ENCODE data around the gene SEC24D.
A peak's percentile ranks its signal among the peaks of the same experiment; 100 is the strongest.
"Not testable (repeated sequence)": the region's sequence is repeated elsewhere in the genome, so short reads cannot be mapped to it uniquely, and the experiment has no call there.

The SEC24D gene, protein sequence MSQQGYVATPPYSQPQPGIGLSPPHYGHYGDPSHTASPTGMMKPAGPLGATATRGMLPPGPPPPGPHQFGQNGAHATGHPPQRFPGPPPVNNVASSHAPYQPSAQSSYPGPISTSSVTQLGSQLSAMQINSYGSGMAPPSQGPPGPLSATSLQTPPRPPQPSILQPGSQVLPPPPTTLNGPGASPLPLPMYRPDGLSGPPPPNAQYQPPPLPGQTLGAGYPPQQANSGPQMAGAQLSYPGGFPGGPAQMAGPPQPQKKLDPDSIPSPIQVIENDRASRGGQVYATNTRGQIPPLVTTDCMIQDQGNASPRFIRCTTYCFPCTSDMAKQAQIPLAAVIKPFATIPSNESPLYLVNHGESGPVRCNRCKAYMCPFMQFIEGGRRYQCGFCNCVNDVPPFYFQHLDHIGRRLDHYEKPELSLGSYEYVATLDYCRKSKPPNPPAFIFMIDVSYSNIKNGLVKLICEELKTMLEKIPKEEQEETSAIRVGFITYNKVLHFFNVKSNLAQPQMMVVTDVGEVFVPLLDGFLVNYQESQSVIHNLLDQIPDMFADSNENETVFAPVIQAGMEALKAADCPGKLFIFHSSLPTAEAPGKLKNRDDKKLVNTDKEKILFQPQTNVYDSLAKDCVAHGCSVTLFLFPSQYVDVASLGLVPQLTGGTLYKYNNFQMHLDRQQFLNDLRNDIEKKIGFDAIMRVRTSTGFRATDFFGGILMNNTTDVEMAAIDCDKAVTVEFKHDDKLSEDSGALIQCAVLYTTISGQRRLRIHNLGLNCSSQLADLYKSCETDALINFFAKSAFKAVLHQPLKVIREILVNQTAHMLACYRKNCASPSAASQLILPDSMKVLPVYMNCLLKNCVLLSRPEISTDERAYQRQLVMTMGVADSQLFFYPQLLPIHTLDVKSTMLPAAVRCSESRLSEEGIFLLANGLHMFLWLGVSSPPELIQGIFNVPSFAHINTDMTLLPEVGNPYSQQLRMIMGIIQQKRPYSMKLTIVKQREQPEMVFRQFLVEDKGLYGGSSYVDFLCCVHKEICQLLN

DNA sequence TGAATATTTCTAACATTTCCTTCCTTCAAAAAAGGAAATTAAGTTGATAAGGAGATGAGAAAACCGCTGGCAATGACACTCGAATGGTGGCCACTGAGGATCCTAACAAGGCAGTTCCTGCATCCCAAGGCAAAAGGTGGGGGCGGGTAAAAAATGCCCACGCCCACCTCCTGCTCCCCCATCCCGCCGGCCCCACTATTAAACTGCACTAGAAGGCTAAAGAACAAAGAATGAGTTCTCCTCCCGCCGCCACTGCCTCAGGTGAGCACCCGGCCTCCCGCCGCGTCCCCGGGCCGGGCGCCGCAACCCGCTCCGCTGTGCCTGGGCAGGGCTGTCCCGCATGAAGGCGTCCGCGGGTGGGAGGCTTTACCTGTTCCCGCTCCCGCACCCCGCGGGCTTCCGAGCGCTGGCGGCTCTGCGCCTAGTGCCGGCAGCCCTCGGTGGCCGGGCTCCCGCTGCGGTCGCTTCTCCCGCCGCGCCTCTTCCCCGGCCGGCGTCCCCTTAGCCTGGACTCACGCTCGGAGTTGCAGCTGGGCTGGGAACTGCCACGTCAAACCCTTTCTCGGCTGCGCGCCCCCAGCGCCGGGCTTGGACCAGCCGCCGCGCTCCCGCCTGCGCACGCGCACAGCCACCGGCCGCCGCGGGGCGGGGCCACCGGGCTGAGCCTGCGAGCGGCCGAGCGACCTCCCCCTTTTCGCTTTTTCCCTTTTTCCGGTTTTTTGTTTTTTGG is at the start of gene SEC24D:
Gene SEC24D, minus strand, starts transcription at position 556 of the 730 bp plus-strand sequence. CDS start 2,430 bp downstream, outside the sequence.
- peak; percentile 66 to 80 (median 69) for DNase-seq (ENCODE audit: low read depth in 3 of 3)

DNA sequence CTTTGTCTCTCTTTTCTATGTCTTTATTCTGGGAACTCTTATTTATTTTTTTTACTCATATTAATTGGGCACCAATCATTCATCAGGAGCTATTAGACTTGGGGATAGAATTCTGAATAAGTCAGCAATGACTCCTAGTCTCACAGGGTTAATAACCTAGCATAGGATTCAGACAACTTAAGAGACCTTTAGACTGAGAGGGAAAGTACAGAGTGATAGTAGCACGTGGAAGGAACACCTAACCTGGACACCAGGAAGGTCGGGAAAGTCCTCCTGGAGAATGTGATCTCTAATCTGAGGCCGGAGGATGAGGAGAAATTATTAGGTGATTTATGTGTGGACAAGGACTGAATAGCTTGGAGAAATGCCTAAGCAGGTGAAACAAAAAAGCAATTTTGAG is 48.8 kb upstream of the SEC24D start:
- no peak for DNase-seq (ENCODE audit: low read depth in 3 of 3)

GRCh38 chr4:118883861-118884260 is 47.9 kb upstream of the SEC24D start:
- DNase-seq (ENCODE audit: low read depth in 3 of 3): no peak

DNA sequence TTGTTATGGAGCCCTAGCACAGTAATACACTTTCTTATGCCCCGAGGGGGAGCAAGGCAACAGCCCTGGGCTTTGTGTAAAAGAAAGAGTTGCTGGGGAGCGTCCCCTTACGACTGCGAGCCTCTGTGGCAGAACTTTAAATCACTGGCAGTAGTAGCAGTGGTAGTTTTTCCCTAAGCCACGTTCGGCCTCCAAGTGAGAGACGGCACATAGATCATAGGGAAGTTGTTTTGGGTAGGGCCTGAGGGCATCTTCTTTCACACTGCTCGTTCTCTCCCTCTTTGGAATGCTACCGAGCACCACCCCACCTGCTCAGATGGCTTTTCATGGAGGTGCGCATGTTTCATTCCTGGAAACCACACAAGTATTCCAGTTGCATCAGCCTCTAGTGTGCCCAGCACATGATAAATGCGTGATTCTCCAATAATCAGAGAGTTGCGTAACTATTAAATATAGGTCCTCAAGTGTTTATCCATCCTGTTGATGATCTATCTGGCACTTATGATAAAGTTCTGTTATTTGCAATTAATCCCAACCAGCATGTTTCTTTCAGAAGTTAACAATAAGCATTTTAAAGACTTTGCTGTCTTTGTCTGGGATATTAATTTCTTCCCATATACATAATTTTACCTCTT is 45.7 kb upstream of the SEC24D start:
- DNase-seq (ENCODE audit: low read depth in 3 of 3): no peak

- no peak for DNase-seq (ENCODE audit: low read depth in 3 of 3)
Measured at GRCh38 chr4:118879409-118879808, 43.5 kb upstream of the SEC24D start.

GRCh38 chr4:118878507-118878906 is 42.6 kb upstream of the SEC24D start:
- not testable (repeated sequence) for DNase-seq (ENCODE audit: low read depth in 3 of 3)

DNA sequence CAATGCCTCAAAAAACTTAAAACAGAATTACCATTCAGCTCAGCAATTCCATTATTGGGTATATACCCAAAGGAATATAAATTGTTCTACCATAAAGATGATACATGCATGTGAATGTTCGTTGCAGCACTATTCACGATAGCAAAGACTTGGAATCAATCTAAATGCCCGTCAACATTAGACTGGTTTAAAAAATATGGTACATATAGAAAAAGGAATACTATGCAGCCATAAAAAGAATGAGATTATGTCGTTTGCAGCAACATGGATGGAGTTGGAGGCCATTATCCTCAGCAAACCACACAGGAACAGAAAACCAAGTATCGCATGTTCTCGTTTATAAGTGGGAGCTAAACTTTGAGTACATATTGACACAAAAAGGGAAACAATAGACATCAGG is 41.9 kb upstream of the SEC24D start:
- DNase-seq (ENCODE audit: low read depth in 3 of 3): no peak

GRCh38 chr4:118872181-118872580 is 36.3 kb upstream of the SEC24D start:
- no peak for DNase-seq (ENCODE audit: low read depth in 3 of 3)

DNA sequence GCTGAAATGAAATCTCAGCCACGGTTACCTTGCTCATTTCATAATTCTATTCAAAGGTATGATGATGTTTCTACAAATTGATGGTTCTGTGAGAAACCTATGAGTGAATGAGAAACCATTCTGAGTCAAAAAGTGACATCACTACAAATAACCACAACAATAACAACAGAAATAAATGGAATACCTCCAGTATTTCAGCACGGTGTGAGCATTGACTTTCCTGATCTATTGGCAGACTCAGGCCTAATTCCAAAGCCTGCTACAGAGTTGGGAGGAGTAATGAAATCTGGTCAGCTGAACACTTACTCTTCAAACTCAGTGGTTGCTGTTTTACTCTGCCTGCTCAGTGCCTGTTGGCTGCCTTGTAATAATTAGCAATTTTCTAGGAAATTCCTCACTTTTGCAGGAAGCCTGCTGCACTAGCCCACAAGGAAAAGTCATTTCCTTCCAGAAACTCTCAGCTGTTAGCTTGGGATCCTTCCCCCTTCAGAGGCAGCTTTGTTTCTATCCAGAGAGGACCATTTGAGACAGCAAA is 33.9 kb upstream of the SEC24D start:
- no peak for DNase-seq (ENCODE audit: low read depth in 3 of 3)

DNA sequence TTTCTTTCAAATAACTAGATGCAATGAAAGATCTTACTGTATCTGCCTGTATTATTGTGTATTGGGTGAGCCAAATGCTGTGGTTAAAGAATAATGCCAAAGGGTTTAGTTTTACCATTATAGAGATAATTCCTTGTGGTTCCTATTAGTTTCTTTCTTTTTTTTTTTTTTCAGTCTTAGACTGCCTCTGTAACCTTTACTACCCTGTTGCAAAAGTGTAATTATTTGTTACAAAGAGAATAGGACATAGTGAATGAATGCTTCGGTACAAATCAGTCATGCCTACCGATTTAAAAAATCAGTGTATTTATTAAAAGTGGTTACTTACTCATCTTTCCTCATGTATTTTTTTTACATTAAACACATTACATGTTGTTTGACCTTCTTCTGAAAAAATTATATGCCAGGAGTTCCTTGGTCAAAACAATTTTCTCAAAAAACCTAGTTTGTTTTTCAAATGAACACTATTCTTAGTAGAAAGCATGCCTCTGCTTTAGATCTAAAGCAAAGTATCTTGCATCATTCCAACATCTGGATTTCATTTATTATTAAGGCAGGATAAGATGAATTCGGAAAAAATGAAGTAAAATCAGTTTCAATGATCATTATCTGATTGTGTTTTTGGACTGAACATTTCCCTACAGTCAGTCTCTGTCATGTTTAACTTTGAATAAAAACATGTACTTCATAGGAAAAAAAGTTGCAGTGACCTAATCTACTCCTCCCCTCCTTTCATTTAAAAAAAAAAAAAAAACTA is 31.6 kb upstream of the SEC24D start:
- DNase-seq (ENCODE audit: low read depth in 3 of 3): no peak

DNA sequence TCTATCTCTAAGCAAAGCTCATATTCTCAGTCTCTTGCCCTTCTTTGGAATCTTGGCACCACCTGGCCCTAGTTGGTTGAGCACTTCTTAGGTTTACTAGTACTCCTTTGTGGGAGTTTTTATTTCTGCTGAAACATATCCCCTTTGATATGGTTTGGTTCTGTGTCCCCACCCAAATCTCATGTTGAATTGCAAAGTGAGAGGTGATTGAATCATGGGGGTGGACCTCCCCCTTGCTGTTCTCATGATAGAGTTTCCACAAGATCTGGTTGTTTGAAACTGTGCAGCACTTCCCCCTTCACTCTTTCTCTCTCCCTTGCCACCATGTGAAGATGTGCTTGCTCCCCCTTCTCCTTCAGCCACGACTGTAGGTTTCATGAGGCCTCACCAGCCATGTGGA is 30.5 kb upstream of the SEC24D start:
- DNase-seq (ENCODE audit: low read depth in 3 of 3): no peak

- DNase-seq (ENCODE audit: low read depth in 3 of 3): no peak
Measured at GRCh38 chr4:118865091-118865708, 29.3 kb upstream of the SEC24D start.

DNA sequence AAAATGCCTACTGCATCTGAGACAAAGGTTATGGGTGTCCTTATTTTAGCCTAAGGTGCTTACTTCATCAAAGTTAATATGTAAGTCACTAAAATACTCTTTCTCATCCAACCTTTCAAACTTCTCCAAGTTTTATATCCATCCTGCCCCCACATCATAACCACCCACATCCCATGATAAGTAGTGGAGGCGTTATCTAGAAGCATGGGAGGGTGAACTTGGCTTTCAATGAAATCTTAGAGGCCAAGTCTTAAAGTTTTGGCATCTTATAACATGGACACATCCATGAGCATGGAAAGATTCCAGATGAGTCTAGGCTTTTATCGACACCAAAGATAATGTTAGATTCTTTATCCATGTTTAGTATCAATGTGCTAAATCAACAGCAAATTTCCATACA is 22.9 kb upstream of the SEC24D start:
- DNase-seq (ENCODE audit: low read depth in 3 of 3): no peak

DNA sequence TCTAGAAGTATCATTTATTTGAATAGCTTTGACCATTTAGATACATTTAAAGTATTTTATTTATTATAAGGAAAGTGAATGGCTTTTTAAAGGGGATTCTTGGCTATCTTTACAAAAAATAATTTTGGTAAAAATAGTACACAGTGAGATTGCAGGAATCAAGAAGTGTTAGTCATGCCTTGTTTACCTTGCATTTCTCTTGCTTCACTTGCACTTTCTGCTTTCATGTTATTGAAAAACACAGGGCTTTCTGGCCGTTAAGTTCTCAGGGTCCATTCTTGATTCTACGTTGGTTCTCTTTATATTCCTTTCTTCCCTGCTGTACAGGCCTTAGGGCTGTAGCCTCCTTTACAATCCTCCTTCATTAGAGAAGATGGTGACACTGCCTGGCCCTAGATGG is 21.8 kb upstream of the SEC24D start:
- no peak for DNase-seq (ENCODE audit: low read depth in 3 of 3)

DNA sequence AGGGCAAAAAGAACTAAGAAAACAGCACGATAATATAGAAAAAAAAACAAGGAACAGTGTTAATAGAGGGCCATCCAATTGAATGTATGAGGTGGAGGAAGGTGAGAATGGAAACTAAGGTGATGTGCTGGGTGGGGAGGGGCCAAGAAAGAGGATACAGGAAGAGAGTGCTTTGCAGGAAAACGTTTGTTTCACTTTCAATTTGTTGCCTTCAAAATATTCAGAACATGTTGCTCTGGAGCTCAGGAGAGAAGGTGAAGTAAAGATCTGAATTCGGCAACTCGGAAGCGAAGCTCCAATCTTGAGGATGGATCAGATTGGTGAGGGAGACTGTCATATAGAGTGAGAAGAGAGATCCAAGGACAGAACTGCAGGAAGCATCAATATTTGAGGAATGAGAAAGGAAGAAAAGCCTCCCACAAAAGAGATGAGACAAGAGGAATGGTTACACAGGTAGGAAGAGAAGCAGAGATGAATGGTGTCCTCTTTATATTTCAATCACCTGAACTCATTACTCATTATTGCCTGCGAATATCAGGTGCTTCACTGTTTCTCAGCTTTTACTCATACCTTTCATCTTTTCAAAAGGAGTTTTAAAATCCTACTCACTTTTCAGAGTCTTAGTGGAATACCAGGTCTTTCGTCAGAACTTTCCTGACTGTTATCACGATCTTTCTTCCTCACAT is 14.7 kb upstream of the SEC24D start:
- DNase-seq (ENCODE audit: low read depth in 3 of 3): no peak

DNA sequence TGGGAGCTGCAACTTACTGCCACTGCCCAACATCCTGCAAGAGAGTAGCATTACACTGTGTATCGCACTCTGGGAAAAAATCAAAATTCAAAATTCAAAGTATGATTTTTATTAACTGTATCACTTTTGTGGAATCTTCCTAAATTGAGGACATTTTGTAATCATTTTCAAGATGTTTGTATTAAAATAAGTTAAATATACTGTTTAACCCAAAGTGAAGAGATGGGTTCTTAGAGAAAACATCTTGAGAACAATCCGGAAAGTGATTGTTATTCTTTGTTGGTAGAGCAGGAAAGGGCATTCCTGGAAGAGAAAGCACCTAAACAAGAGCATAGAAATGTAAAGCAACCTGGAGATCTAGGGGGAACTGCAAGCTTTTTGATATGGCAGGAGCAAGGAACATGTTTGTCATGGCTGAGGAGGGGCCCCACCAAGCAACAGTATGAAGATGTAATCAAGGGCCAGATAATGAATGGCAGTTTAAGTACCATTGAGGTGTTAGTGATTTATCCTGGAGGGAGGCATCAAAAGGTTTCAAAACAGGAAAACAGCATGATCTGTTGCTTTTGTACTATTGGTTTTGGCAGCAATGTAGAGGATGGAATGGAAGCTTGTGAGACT is 14.1 kb upstream of the SEC24D start:
- DNase-seq (ENCODE audit: low read depth in 3 of 3): no peak

DNA sequence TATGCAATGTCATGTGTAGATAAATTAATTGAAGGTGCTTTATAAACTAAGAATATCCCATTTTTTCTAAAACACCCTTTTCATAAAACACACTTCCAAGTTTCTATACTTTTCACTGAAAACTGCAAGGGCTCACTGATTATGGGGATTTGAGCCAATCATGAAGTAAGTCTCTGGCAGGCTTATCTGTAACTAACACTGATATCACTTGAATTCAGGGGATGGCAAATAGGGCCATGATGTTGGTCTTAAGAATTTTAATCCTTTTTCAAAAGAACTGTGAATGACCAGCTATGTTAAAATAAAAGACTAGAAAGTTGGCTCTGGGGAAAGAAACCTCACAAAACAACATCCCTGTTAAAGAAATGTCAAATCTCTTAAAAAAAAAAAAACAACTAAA is 13.0 kb upstream of the SEC24D start:
- no peak for DNase-seq (ENCODE audit: low read depth in 3 of 3)

DNA sequence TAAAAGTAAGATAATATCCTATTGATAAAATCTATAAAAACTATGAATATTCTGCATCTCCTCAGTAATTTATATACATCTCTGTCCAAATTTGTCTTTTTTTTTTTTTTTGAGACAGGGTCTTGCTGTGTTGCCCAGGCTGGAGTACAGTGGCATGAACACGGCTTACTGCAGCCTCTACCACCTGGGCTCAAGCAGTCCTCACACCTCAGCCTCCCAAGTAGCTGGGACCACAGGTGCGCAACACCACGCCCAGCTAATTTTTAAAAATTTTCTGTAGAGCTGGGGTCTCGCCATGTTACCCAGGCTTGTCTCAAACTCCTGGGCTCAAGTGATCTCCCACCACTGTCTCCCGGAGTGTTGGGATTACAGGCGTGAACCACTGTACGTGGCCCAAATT is 12.3 kb upstream of the SEC24D start:
- no peak for DNase-seq (ENCODE audit: low read depth in 3 of 3)

GRCh38 chr4:118846979-118847378 is 11.1 kb upstream of the SEC24D start:
- DNase-seq (ENCODE audit: low read depth in 3 of 3): no peak
